Measurements from ENCODE around the gene SNRPE. TPM values are rescaled to one million over a fixed set of nuclear protein-coding genes. Genes with fewer than 3 reads are reported as not detected.

Gene SNRPE
- polyA plus RNA-seq (2013) = 274 and 275 TPM in 2 replicates

GRCh38 chr1:203861379-203862184, at the start of gene SNRPE:
TSS of gene SNRPE (plus strand) at chr1:203861599. CDS start at chr1:203861660, 61 bp downstream.
- Histone ChIP-seq H4K91ac (ENCODE audit: low read depth, low read length) (peak within 1 kb of the TSS; percentile 94), H3K79me1 (ENCODE audit: low read length) (peaks cover 6% of the 10 kb centered on the region), H3K9ac (ENCODE audit: low read length) (peak within 1 kb of the TSS; percentile 78), H2BK5ac (ENCODE audit: low read depth, low read length, poor library complexity) (peak within 1 kb of the TSS; percentile 93), H3K4ac (ENCODE audit: low read depth, low read length) (peak within 1 kb of the TSS; percentile 91), H3K36me3 (ENCODE audit: control insufficient read depth in 1 of 2, insufficient read depth in 2 of 2, low read length in 2 of 2) (peaks cover 13 to 23% of the 10 kb centered on the region in 2 experiments), H3K27me3 (ENCODE audit: insufficient read depth, low read length) (no peaks in the 10 kb centered on the region), H3K9me3 (ENCODE audit: insufficient read depth, low read depth, low read length) (no peaks in the 10 kb centered on the region), H3K18ac (ENCODE audit: low read length) (peak within 1 kb of the TSS; percentile 83), H4K8ac (ENCODE audit: low read depth, low read length) (peak within 1 kb of the TSS; percentile 93), H3K4me3 (ENCODE audit: low read depth, low read length) (peak within 1 kb of the TSS; percentile 79), H3K4me1 (ENCODE audit: control insufficient read depth in 1 of 2, insufficient read depth in 2 of 2, low read length in 2 of 2) (no peaks in the 10 kb centered on the region), H2AFZ (ENCODE audit: insufficient read depth, low read length, poor library complexity) (peak within 1 kb of the TSS; percentile 71), H3K4me2 (ENCODE audit: low read length) (peak within 1 kb of the TSS; percentile 64), H3K14ac (ENCODE audit: low read length) (peak within 1 kb of the TSS; percentile 99), H3K27ac (ENCODE audit: low read depth, low read length) (peak within 1 kb of the TSS; percentile 36), H4K12ac (ENCODE audit: low read depth, low read length) (peak within 1 kb of the TSS; percentile 95), H2BK120ac (ENCODE audit: insufficient read depth, low read length, poor library complexity) (peak within 1 kb of the TSS; percentile 85), H3K79me2 (ENCODE audit: control insufficient read depth, insufficient read depth, low read length, poor library complexity) (peaks cover 6% of the 10 kb centered on the region), H2BK12ac (ENCODE audit: low read length) (peak within 1 kb of the TSS; percentile 29), H3K23ac (ENCODE audit: low read length) (no peak within 1 kb of the TSS), H2AK5ac (ENCODE audit: low read length) (peak within 1 kb of the TSS; percentile 85)
- DNase-seq = peak; percentile 97 to 100
- WGBS (ENCODE audit: extremely low coverage, insufficient coverage, insufficient read length) = no CpG with 5 or more reads among the region's 48 CpGs

- Histone ChIP-seq H3K23ac (ENCODE audit: low read length) (no peak overlapping the region), H3K14ac (ENCODE audit: low read length) (no peak overlapping the region), H3K79me1 (ENCODE audit: low read length) (no peaks in the 10 kb centered on the region), H4K91ac (ENCODE audit: low read depth, low read length) (no peak overlapping the region), H3K18ac (ENCODE audit: low read length) (no peak overlapping the region), H3K4me3 (ENCODE audit: low read depth, low read length) (no peak overlapping the region), H4K12ac (ENCODE audit: low read depth, low read length) (no peak overlapping the region), H3K4ac (ENCODE audit: low read depth, low read length) (peak overlapping the region; percentile 6), H4K8ac (ENCODE audit: low read depth, low read length) (no peak overlapping the region), H3K9ac (ENCODE audit: low read length) (no peak overlapping the region), H2BK12ac (ENCODE audit: low read length) (no peak overlapping the region), H3K4me2 (ENCODE audit: low read length) (no peak overlapping the region), H3K27ac (ENCODE audit: low read depth, low read length) (no peak overlapping the region), H2BK120ac (ENCODE audit: insufficient read depth, low read length, poor library complexity) (no peak overlapping the region), H2BK5ac (ENCODE audit: low read depth, low read length, poor library complexity) (no peak overlapping the region), H3K36me3 (ENCODE audit: control insufficient read depth in 1 of 2, insufficient read depth in 2 of 2, low read length in 2 of 2) (peaks cover 25 to 27% of the 10 kb centered on the region in 2 experiments), H2AFZ (ENCODE audit: insufficient read depth, low read length, poor library complexity) (no peak overlapping the region), H3K9me3 (ENCODE audit: insufficient read depth, low read depth, low read length) (no peaks in the 10 kb centered on the region), H3K4me1 (ENCODE audit: control insufficient read depth in 1 of 2, insufficient read depth in 2 of 2, low read length in 2 of 2) (no peaks in the 10 kb centered on the region), H2AK5ac (ENCODE audit: low read length) (no peak overlapping the region), H3K27me3 (ENCODE audit: insufficient read depth, low read length) (no peaks in the 10 kb centered on the region), H3K79me2 (ENCODE audit: control insufficient read depth, insufficient read depth, low read length, poor library complexity) (no peaks in the 10 kb centered on the region)
- no CpG with 5 or more reads among the region's 2 CpGs for WGBS (ENCODE audit: extremely low coverage, insufficient coverage, insufficient read length)
- DNase-seq = no peak
Measured at GRCh38 chr1:203813581-203814341, 47.6 kb upstream of the SNRPE start.

DNA sequence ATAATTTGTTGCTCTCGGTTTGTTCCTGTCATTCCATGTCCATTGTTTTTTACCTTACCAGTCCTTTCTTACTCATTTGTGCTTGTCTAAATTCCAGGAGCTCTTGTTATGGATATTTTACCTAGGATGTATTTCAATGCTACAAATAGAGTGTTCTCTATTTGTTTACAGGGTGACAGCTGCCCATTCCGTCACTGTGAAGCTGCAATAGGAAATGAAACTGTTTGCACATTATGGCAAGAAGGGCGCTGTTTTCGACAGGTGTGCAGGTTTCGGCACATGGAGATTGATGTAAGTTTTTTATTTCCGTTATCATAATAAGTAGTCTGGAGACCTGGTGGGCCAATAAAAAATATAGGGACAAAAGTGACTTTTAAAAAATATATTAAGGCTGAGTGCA, 43.0 kb upstream of the SNRPE start:
- Histone ChIP-seq H3K23ac (ENCODE audit: low read length) (no peak overlapping the region), H3K27ac (ENCODE audit: low read depth, low read length) (no peak overlapping the region), H3K27me3 (ENCODE audit: insufficient read depth, low read length) (no peaks in the 10 kb centered on the region), H2BK5ac (ENCODE audit: low read depth, low read length, poor library complexity) (no peak overlapping the region), H4K91ac (ENCODE audit: low read depth, low read length) (no peak overlapping the region), H3K4me2 (ENCODE audit: low read length) (no peak overlapping the region), H3K9me3 (ENCODE audit: insufficient read depth, low read depth, low read length) (no peaks in the 10 kb centered on the region), H3K18ac (ENCODE audit: low read length) (no peak overlapping the region), H3K14ac (ENCODE audit: low read length) (no peak overlapping the region), H2AFZ (ENCODE audit: insufficient read depth, low read length, poor library complexity) (no peak overlapping the region), H3K4ac (ENCODE audit: low read depth, low read length) (no peak overlapping the region), H4K12ac (ENCODE audit: low read depth, low read length) (no peak overlapping the region), H3K79me1 (ENCODE audit: low read length) (no peaks in the 10 kb centered on the region), H3K4me3 (ENCODE audit: low read depth, low read length) (no peak overlapping the region), H3K79me2 (ENCODE audit: control insufficient read depth, insufficient read depth, low read length, poor library complexity) (no peaks in the 10 kb centered on the region), H3K9ac (ENCODE audit: low read length) (no peak overlapping the region), H2BK120ac (ENCODE audit: insufficient read depth, low read length, poor library complexity) (no peak overlapping the region), H3K36me3 (ENCODE audit: control insufficient read depth in 1 of 2, insufficient read depth in 2 of 2, low read length in 2 of 2) (peaks cover 37 to 48% of the 10 kb centered on the region in 2 experiments), H3K4me1 (ENCODE audit: control insufficient read depth in 1 of 2, insufficient read depth in 2 of 2, low read length in 2 of 2) (no peaks in the 10 kb centered on the region), H2BK12ac (ENCODE audit: low read length) (no peak overlapping the region), H2AK5ac (ENCODE audit: low read length) (no peak overlapping the region), H4K8ac (ENCODE audit: low read depth, low read length) (no peak overlapping the region)
- DNase-seq = no peak
- no CpG with 5 or more reads among the region's 6 CpGs for WGBS (ENCODE audit: extremely low coverage, insufficient coverage, insufficient read length)

DNA sequence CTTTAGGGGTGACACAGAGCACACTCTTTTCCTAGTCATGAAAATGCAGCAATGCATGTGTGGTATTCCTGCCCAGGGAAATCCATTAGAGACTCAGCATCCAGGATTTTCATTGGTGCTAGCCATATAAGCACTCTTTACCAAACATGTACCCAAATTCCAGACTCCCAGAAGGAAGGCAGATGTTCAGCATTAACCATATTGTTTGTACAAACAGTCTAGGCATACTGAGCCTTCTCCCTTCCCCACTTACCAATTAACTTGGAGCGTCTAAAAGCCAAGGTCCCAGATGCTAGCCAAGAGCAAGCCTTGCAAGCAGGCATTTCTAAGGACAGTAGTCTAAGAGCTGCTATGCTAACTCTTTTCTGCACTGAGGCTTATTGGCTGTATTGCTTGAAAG, 38.1 kb upstream of the SNRPE start:
- Histone ChIP-seq H3K23ac (ENCODE audit: low read length) (no peak overlapping the region), H3K4me2 (ENCODE audit: low read length) (no peak overlapping the region), H3K79me2 (ENCODE audit: control insufficient read depth, insufficient read depth, low read length, poor library complexity) (no peaks in the 10 kb centered on the region), H3K27ac (ENCODE audit: low read depth, low read length) (no peak overlapping the region), H3K4ac (ENCODE audit: low read depth, low read length) (no peak overlapping the region), H4K12ac (ENCODE audit: low read depth, low read length) (no peak overlapping the region), H2AFZ (ENCODE audit: insufficient read depth, low read length, poor library complexity) (no peak overlapping the region), H3K9ac (ENCODE audit: low read length) (no peak overlapping the region), H2AK5ac (ENCODE audit: low read length) (no peak overlapping the region), H3K4me1 (ENCODE audit: control insufficient read depth in 1 of 2, insufficient read depth in 2 of 2, low read length in 2 of 2) (no peaks in the 10 kb centered on the region), H2BK5ac (ENCODE audit: low read depth, low read length, poor library complexity) (no peak overlapping the region), H3K9me3 (ENCODE audit: insufficient read depth, low read depth, low read length) (no peaks in the 10 kb centered on the region), H3K36me3 (ENCODE audit: control insufficient read depth in 1 of 2, insufficient read depth in 2 of 2, low read length in 2 of 2) (peaks cover 36 to 52% of the 10 kb centered on the region in 2 experiments), H2BK12ac (ENCODE audit: low read length) (no peak overlapping the region), H3K18ac (ENCODE audit: low read length) (no peak overlapping the region), H3K27me3 (ENCODE audit: insufficient read depth, low read length) (no peaks in the 10 kb centered on the region), H3K79me1 (ENCODE audit: low read length) (no peaks in the 10 kb centered on the region), H3K4me3 (ENCODE audit: low read depth, low read length) (no peak overlapping the region), H4K91ac (ENCODE audit: low read depth, low read length) (no peak overlapping the region), H4K8ac (ENCODE audit: low read depth, low read length) (no peak overlapping the region), H2BK120ac (ENCODE audit: insufficient read depth, low read length, poor library complexity) (no peak overlapping the region), H3K14ac (ENCODE audit: low read length) (no peak overlapping the region)
- no peak for DNase-seq
- no CpG with 5 or more reads among the region's 1 CpG for WGBS (ENCODE audit: extremely low coverage, insufficient coverage, insufficient read length)

All from trophoblast cell (in vitro differentiated cells and primary cell).